HG03060 (cell line): ENCODE measurements around the gene CENPV.

Experiments used
- ATAC-seq: cut with Tn5 transposase; IDR thresholded peaks from one replicate; pipeline ENCODE4 v1.9.1; 2021; ENCODE audit warnings: low read depth, moderate number of reproducible peaks; ENCODE audit not compliant: unreplicated experiment

Gene CENPV

DNA sequence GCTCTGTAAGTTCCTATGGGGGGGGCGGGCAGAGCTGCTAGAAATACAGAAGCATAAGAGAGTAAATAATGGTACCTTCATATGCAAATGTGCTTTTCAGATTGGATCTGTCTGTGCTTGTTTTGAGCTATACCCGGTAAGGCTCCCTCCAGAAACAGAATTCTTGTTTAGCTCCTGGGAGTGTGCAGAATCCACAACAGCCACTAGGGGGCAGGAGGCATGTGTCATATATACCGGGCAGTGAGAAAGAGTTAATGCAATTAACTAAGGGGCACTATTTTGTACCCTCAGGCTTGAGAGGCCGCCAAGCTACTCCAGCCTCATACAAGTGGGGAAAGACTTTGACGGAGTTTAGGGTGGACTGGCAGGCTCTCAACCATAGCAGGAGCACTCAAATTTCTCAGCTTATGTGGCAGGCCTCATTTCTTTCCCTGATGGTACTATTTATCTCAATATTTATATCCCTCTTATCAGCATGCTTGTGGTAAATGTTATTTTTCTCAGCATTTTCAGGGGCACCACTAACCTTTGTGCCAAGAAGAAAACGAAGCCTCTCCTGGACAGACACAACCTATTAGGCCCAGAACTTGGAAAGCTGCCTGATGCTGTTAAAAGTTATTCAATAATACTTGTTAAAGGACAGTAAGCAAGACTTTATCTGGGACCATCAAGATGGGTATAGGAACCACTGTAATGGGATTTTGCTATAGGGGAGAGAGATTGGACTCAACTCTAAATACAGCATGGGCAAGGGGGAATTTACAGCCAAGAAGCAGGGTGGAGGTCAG lies 10.7 kb upstream of the CENPV start:
- no peak for ATAC-seq

GRCh38 chr17:16361874-16362273 lies 8.6 kb upstream of the CENPV start:
- no peak for ATAC-seq

GRCh38 chr17:16358394-16358793 lies 5.1 kb upstream of the CENPV start:
- no peak for ATAC-seq

DNA sequence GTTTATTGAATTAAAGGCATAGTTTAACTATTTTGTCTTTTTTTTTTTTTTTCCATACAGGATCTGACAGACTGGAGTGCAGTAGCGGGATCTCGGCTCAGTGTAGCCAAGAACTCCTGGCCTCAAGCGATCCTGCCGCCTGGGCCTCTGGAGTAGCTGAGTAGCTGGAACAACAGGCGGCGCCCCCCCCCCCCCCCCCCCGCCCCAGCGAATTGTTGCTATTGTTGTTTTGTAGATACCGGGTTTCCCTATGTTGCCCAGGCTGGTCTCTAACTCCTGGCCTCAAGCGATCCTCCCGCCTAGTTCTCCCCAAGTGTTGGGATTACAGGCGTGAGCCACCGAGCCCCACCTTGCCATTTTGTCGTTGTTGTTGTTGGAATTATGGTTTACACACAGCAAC lies 1.3 kb upstream of the CENPV start:
- ATAC-seq = no peak

- no peak for ATAC-seq
Observed at GRCh38 chr17:16352667-16353316, 477 bp downstream of the CENPV start.

DNA sequence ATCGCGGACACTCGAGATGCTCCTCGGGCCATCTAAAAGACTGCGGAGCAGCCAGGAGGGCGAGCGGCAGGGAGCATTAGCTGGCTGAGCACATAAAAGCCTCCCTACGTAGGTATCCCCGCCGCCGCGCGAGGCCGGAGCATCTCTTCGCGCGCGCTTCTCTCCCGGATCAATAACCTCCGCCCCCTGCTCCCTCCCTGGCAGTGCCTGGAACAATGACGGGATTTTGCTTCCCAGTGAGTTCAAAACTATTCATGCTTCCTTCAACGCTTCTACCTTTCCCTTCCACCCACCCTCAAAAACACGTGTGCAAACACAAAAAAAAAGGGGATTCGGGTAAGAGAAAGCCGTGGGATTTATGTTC lies 984 bp downstream of the CENPV start:
- ATAC-seq = no peak

GRCh38 chr17:16351831-16352230 lies 1.4 kb downstream of the CENPV start:
- ATAC-seq = no peak

DNA sequence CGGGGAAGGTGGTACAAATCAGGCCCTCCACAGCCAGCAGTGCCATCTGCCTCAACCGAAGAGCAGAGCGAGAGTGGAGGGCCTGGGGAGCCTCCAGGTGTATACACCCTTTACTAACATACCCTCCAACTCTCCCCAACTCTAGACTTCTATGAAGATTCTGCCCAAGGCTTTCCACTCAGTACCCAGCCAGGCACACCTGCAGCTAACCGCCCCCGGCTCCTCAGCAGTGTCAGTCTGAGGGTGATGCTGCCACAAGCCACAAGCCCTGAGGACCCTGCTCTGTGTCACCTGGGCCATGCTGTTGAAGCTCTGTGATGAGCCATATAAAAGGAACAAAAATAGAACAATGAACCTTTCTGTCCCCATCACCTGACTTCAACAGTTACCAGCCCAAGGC lies 3.8 kb downstream of the CENPV start:
- no peak for ATAC-seq

DNA sequence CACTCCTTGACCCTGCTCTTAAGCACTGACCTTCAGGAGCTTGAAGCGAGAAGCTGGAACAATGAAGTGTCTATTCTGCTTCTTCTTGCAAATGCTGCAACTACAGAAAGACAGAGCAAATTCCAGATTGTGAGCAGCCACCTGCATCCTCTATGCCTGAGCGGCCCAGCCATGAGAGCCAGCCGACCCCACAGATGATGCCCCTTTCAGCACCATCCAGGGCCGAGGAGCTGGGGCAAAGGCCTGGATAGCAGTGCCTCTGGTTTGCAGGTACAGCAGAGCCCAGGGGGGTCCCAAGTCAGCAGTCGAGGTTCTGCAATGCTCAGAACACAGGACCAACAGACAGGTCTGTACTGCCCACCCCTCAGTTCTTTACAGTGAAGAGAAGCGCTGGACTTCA lies 4.7 kb downstream of the CENPV start:
- no peak for ATAC-seq

DNA sequence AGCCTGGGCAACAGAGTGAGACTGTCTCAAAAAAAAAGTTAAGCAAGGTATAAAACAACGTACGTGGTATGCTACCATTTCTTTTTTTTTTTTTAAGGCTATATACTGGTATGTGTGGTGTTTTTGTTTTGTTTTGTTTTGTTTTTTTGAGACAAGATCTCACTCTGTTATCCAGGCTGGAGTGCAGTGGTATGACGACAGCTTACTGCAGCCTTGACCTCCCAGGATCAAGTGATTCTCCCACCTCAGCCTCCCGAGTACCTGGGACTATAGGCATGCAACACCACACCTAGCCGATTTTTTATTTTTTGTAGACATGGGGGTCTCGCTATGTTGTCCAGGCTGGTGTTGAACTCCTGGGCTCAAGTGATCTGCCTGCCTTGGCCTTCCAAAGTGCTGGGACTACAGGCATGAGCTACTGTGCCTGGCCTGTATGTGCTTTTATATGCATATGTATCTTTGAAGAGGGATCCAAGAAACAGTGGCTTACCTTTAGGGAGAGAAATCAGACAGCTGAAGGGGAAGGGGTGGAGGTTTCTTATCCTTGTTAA lies 6.5 kb downstream of the CENPV start:
- no peak for ATAC-seq

GRCh38 chr17:16345565-16345964 lies 7.7 kb downstream of the CENPV start:
- no peak for ATAC-seq

- no peak for ATAC-seq
Observed at GRCh38 chr17:16343569-16343968, 9.7 kb downstream of the CENPV start.

DNA sequence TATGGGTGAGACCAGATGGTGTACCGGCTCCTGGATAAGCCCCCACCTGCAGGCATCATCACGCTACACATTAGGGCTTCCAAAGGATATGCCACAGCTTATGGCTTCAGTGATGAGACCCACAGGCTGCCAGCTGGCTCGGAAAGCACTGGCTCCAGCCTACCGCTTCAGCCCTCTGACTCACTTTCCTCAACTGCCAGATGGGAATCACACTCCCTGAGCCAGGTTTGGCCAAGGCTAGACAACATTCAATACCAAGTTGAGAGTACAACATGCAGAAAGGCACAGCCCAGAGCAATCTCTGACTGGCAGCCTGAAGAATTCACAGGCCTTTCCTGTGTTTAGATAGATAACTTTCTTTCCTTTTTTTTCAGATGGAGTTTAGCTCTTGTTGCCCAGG lies 10.3 kb downstream of the CENPV start:
- ATAC-seq = no peak

DNA sequence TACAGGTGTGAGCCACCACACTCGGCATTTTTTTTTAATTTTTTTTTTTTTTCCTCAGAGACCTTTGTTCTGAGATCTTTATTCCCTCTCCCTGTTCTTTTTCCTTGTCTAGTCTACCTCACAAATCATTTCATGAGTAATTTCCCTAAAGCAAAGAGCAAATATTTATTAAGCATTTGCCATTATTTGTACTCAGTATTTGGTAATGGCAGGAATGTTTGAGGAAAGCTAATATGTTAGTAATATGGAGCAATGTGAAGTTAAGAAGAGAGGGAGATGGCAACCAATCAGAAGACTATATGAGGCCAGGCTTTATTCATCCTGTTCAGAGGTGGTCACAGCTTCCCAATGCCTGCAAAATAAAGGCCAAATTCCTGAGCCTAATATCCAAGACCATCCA lies 13.3 kb downstream of the CENPV start:
- ATAC-seq = no peak

- ATAC-seq = no peak
Observed at GRCh38 chr17:16339402-16339801, 13.9 kb downstream of the CENPV start.

- ATAC-seq = no peak
Observed at GRCh38 chr17:16338391-16338790, 14.9 kb downstream of the CENPV start.

DNA sequence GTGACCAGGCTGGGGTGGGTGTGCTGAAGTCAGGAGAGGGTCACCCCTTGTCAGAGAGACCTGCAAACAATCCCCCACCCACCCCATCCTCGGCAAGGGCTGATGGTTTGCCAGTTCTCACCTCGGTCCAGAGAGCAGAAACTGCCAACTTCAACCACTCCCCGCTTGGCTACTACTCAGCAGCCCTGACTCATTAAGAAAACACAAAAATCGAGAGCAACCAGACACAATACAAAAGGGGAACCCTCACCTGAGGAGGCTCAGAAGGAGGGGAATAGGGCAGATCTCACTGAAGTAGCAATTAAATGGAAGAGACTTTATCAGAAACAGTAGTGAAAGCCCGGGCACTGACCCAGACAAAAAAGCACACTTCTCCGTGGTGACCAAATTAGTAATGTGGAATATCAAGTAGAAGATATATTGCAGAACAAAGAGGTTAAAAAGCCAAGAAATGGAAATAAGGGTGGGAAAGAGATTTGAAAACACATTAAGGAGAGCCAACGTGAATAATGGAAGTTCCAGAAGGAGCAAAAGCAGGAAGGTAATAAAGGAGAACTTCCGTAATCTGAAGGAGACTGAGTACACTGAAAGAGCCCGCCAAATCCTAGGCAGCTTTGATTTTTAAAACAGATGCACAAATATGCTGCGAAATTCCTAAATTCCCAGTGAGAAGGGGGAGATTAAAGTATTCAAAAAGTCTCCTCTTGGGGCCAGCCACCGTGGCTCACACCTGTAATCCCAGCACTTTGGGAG lies 23.6 kb downstream of the CENPV start:
- no peak for ATAC-seq

- no peak for ATAC-seq
Observed at GRCh38 chr17:16328997-16329396, 24.3 kb downstream of the CENPV start.

GRCh38 chr17:16327018-16327417 lies 26.3 kb downstream of the CENPV start:
- ATAC-seq = no peak

DNA sequence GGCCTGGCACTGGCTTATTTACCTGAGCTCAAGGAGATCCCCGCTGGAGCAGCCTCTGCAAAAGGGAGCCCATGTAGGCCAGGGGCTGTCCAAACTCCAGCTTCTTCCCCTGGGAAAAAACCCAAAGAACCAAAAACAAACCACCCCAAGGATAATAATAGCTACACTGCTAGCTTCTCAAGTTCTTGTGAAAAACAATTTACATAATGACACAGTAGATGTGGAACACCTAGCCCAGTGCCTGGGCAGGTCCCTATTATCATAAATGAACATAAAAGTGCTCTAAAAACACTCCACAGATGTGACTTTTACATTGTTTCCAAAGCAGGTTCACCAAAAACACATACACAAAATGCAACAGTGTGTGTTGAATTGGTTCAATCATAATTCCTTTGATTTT lies 27.3 kb downstream of the CENPV start:
- no peak for ATAC-seq

DNA sequence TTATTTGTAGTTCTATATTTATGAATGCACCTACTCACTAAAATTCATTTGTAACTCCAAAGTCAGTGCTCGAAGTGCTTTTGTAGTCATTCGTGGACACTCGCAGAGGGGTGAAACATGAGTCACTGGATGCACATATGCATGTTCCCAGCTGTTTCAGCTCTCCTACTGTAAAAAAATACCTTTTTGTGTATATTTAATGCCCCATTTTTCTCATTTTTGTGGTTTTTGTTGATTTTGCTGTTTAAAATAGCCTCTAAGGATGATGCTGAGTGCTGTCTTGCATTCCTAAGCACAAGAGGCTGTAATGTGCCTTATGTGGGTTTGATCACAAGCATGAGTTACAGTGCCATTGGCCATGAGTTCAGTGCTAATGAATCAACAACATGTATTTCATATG lies 30.6 kb downstream of the CENPV start:
- ATAC-seq = no peak
